NCI-H2029 treated with DMSO at 0.1 percent for 48 hours (cell line): ENCODE results near the gene NRG3.
"Not testable (repeated sequence)": the region's sequence is repeated elsewhere in the genome, so short reads cannot be mapped to it uniquely, and the experiment has no call there.

ENCODE experiments used
- DNase-seq: peaks from one replicate; lab custom pipeline; 2025; lab: John Stamatoyannopoulos, UW

NRG3 gene

GRCh38 chr10:82574081-82574480 is 699.1 kb downstream of the NRG3 start:
- no peak for DNase-seq

- DNase-seq, result no peak
These were observed 700.3 kb downstream of the NRG3 start for GRCh38 chr10:82575318-82575717.

GRCh38 chr10:82576093-82576492 is 701.1 kb downstream of the NRG3 start:
- DNase-seq, result no peak

GRCh38 chr10:82581940-82582339 is 706.9 kb downstream of the NRG3 start:
- no peak for DNase-seq

- DNase-seq, result no peak
These were observed 716.4 kb downstream of the NRG3 start for GRCh38 chr10:82591421-82591820.

GRCh38 chr10:82597840-82598239 is 722.8 kb downstream of the NRG3 start:
- DNase-seq, result no peak

- no peak for DNase-seq
These were observed 734.9 kb downstream of the NRG3 start for GRCh38 chr10:82609845-82610244.

GRCh38 chr10:82618007-82618406 is 743.0 kb downstream of the NRG3 start:
- no peak for DNase-seq

- DNase-seq, result no peak
These were observed 746.7 kb downstream of the NRG3 start for GRCh38 chr10:82621680-82622079.

GRCh38 chr10:82622479-82622878 is 747.5 kb downstream of the NRG3 start:
- DNase-seq, result no peak

- no peak for DNase-seq
These were observed 750.7 kb downstream of the NRG3 start for GRCh38 chr10:82625512-82626189.

GRCh38 chr10:82628373-82628772 is 753.4 kb downstream of the NRG3 start:
- DNase-seq, result no peak

GRCh38 chr10:82643076-82643475 is 768.1 kb downstream of the NRG3 start:
- no peak for DNase-seq

- no peak for DNase-seq
These were observed 768.6 kb downstream of the NRG3 start for GRCh38 chr10:82643601-82644000.

- no peak for DNase-seq
These were observed 770.2 kb downstream of the NRG3 start for GRCh38 chr10:82645221-82645620.

GRCh38 chr10:82653244-82654155 is 778.5 kb downstream of the NRG3 start:
- DNase-seq, result no peak

- DNase-seq, result no peak
These were observed 785.2 kb downstream of the NRG3 start for GRCh38 chr10:82660205-82660604.

GRCh38 chr10:82660986-82661385 is 786.0 kb downstream of the NRG3 start:
- DNase-seq, result no peak

GRCh38 chr10:82661701-82662100 is 786.7 kb downstream of the NRG3 start:
- no peak for DNase-seq

GRCh38 chr10:82668221-82668895 is 793.4 kb downstream of the NRG3 start:
- DNase-seq, result no peak

- DNase-seq, result no peak
These were observed 799.0 kb downstream of the NRG3 start for GRCh38 chr10:82674036-82674435.

- DNase-seq, result not testable (repeated sequence)
These were observed 802.9 kb downstream of the NRG3 start for GRCh38 chr10:82677932-82678331.

GRCh38 chr10:82678451-82678850 is 803.5 kb downstream of the NRG3 start:
- DNase-seq, result not testable (repeated sequence)
